HG02870 (cell line): ENCODE results near the gene ARPP21.

Source experiments
- ATAC-seq: cut with Tn5 transposase; IDR thresholded peaks from one replicate; pipeline ENCODE4 v1.9.1; 2021; ENCODE audit warnings: mild to moderate bottlenecking, moderate library complexity; ENCODE audit not compliant: unreplicated experiment

ARPP21 gene

GRCh38 chr3:35674451-35675109 lies 35.3 kb downstream of the ARPP21 start:
- ATAC-seq, result no peak

- ATAC-seq, result no peak
Measured at GRCh38 chr3:35675206-35675605, 35.9 kb downstream of the ARPP21 start.

- ATAC-seq, result no peak
Measured at GRCh38 chr3:35675621-35676020, 36.3 kb downstream of the ARPP21 start.

GRCh38 chr3:35677797-35678196 lies 38.5 kb downstream of the ARPP21 start:
- no peak for ATAC-seq

- no peak for ATAC-seq
Measured at GRCh38 chr3:35678643-35679161, 39.4 kb downstream of the ARPP21 start.

- ATAC-seq, result no peak
Measured at GRCh38 chr3:35679409-35680080, 40.2 kb downstream of the ARPP21 start.

GRCh38 chr3:35680866-35681650 lies 41.7 kb downstream of the ARPP21 start:
- ATAC-seq, result no peak

GRCh38 chr3:35685153-35685552 lies 45.8 kb downstream of the ARPP21 start:
- no peak for ATAC-seq

GRCh38 chr3:35688826-35689225 lies 49.5 kb downstream of the ARPP21 start:
- ATAC-seq, result no peak

- ATAC-seq, result no peak
Measured at GRCh38 chr3:35690271-35690670, 50.9 kb downstream of the ARPP21 start.

GRCh38 chr3:35705904-35706303 lies 66.6 kb downstream of the ARPP21 start:
- no peak for ATAC-seq

- no peak for ATAC-seq
Measured at GRCh38 chr3:35707904-35708303, 68.6 kb downstream of the ARPP21 start.

- no peak for ATAC-seq
Measured at GRCh38 chr3:35708394-35709271, 69.3 kb downstream of the ARPP21 start.

- ATAC-seq, result no peak
Measured at GRCh38 chr3:35709691-35710090, 70.4 kb downstream of the ARPP21 start.

GRCh38 chr3:35710554-35710953 lies 71.2 kb downstream of the ARPP21 start:
- ATAC-seq, result no peak

- no peak for ATAC-seq
Measured at GRCh38 chr3:35718921-35719320, 79.6 kb downstream of the ARPP21 start.

- ATAC-seq, result no peak
Measured at GRCh38 chr3:35721628-35722027, 82.3 kb downstream of the ARPP21 start.

- ATAC-seq, result no peak
Measured at GRCh38 chr3:35722902-35723301, 83.6 kb downstream of the ARPP21 start.

GRCh38 chr3:35723480-35724097 lies 84.3 kb downstream of the ARPP21 start:
- no peak for ATAC-seq

- ATAC-seq, result no peak
Measured at GRCh38 chr3:35724106-35724505, 84.8 kb downstream of the ARPP21 start.
